Stimulated activated CD8-positive, alpha-beta memory T cell treated with anti-CD3 and anti-CD28 coated beads, Interleukin-7, amount 100 ng/mL, for 48 hours (primary cell): ENCODE results near the gene LGALS7B.

Source experiments
- DNase-seq, 2 donors: peaks; one replicate each; pipeline ENCODE4 v3.0.0-alpha.2; 2020; ENCODE audit warnings: low read depth in 1 of 2; ENCODE audit errors: extremely low read depth in 1 of 2

Gene LGALS7B

DNA sequence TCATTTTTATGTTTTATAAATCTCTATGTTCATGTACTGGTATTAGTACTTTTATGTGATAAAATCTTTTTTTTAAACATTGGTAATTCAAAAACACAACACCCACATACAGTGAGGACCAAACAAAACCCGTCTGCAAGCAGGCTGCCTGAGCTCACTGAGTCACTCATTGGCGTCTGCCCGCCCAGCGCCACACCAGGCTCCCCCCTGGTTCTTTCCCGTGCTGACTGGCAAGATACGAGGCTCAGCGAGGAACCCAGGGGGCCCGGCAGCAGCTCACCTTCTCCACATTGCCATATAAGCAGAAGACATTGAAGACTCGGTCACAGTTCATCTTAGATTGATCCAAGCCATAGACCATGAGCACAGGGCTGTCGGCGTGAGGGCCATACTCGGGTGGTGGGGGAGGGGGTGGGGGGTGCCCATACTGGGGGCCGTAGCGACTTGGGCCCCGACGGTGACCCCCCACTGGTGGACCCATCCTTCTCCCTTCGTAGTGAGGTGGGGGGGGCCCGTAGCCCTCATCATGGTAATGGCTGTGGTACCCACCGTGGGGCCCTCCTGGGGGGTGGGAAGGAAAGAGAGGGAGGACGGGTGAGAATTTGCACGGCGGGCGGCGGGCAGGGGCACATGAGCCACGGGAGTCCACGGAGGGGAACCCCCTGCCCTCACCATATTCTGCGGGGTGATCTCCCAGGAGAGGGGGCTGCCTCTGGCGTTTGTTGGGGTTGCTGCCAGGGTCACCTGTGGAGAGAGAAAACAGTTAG lies 51.0 kb downstream of the LGALS7B start:
- no peak for DNase-seq

DNA sequence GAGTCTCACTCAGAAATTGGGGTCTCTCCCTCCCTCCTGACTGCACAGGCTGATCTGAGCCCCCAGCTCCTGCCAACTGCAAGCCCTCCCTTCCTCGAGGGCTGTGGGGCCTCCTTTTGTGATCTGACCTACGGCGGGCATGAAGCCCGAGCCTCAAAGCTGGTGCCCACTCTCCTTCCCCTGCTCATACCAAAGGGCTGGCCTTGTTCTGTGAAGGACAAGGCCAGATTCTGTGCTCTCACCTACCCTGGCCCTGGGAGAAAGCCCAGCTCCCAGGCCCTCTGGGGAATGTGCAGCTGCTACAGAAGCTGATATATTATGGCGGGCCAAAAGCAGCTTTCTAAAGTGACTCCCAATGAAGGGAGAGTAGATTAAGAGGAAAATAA lies 51.6 kb downstream of the LGALS7B start:
- DNase-seq, result no peak
